Liver (tissue), 9 donors: ENCODE measurements around the gene CNGA3. TPM values are rescaled to one million over a fixed set of nuclear protein-coding genes. Genes with fewer than 3 reads are reported as not detected.

Experiments
- DNase-seq: peaks from one replicate; pipeline ENCODE4 v3.0.0-alpha.2; 2017; ENCODE audit warnings: low spot score
- H3K27ac ChIP-seq, 2 donors: one replicate each; pipeline ENCODE4 v1.7.0; 2013; ENCODE audit warnings: inconsistent platforms in 2 of 2, low read length in 2 of 2, control low read depth in 1 of 2, low read depth in 1 of 2, mild to moderate bottlenecking in 1 of 2
- H3K27me3 ChIP-seq, 4 donors: one replicate each; pipeline versions ENCODE4 v1.6.1 to v1.7.0; 2013; ENCODE audit warnings: low read length in 3 of 4, inconsistent platforms in 1 of 4, mild to moderate bottlenecking in 1 of 4, moderate library complexity in 1 of 4; ENCODE audit not compliant: control insufficient read depth in 4 of 4, insufficient read depth in 4 of 4
- H3K36me3 ChIP-seq, 4 donors: one replicate each; pipeline versions ENCODE4 v1.6.1 to v1.7.0; 2013; ENCODE audit warnings: low read length in 3 of 4, mild to moderate bottlenecking in 3 of 4, low read depth in 1 of 4, moderate library complexity in 1 of 4; ENCODE audit not compliant: control insufficient read depth in 4 of 4, insufficient read depth in 3 of 4
- H3K4me1 ChIP-seq, 4 donors: one replicate each; pipeline versions ENCODE4 v1.6.1 to v1.7.0; 2013; ENCODE audit warnings: low read length in 3 of 4, mild to moderate bottlenecking in 3 of 4, moderate library complexity in 1 of 4; ENCODE audit not compliant: control insufficient read depth in 4 of 4, insufficient read depth in 4 of 4
- H3K4me3 ChIP-seq, 3 donors: one replicate each; pipeline versions ENCODE4 v1.6.1 to v1.7.0; 2013; ENCODE audit warnings: low read length in 3 of 3, control low read depth in 1 of 3, low read depth in 1 of 3, mild to moderate bottlenecking in 1 of 3
- H3K9ac ChIP-seq, 2 donors: one replicate each; pipeline ENCODE4 v1.7.0; 2013; ENCODE audit warnings: low read length in 2 of 2, mild to moderate bottlenecking in 2 of 2, moderate library complexity in 2 of 2, control low read depth in 1 of 2, low read depth in 1 of 2
- H3K9me3 ChIP-seq, 4 donors: one replicate each; pipeline versions ENCODE4 v1.6.1 to v1.7.0; 2013; ENCODE audit warnings: low read length in 3 of 4; ENCODE audit not compliant: control insufficient read depth in 4 of 4
- ATF3 ChIP-seq: IDR thresholded peaks from 2 replicates; pipeline ENCODE4 v1.6.1; 2016; ENCODE audit warnings: antibody characterized with exemption
- CTCF ChIP-seq: fragments of 150-350 bp; IDR thresholded peaks from 2 replicates; pipeline ENCODE4 v1.5.1; 2017; ENCODE audit warnings: improper control_type of control experiment, low read depth, low read length; ENCODE audit not compliant: missing input control
- EGR1 ChIP-seq, 2 donors: IDR thresholded peaks; 2 replicates each; pipeline ENCODE4 v1.6.1; 2016 to 2018; ENCODE audit warnings: antibody characterized with exemption in 2 of 2, low read depth in 2 of 2
- FOXA1 ChIP-seq: IDR thresholded peaks from 2 replicates; pipeline ENCODE4 v1.6.1; 2016; ENCODE audit warnings: antibody characterized with exemption
- FOXA2 ChIP-seq: IDR thresholded peaks from 2 replicates; pipeline ENCODE4 v1.6.1; 2016; ENCODE audit warnings: antibody characterized with exemption
- GABPA ChIP-seq, 2 donors: IDR thresholded peaks in 1 of 2; conservative IDR thresholded peaks in 1 of 2; 2 replicates each; pipeline ENCODE4 v1.6.1; 2016; ENCODE audit warnings: antibody characterized with exemption in 2 of 2, mild to moderate bottlenecking in 1 of 2, moderate library complexity in 1 of 2
- HNF4A ChIP-seq, 2 donors: conservative IDR thresholded peaks; 2 replicates each; pipeline ENCODE4 v1.6.1; 2016; ENCODE audit warnings: antibody characterized with exemption in 2 of 2, mild to moderate bottlenecking in 2 of 2
- JUND ChIP-seq, 2 donors: IDR thresholded peaks; 2 replicates each; pipeline ENCODE4 v1.6.1; 2016; ENCODE audit warnings: antibody characterized with exemption in 2 of 2
- NR2F2 ChIP-seq: IDR thresholded peaks from 2 replicates; pipeline ENCODE4 v1.6.1; 2016; ENCODE audit warnings: antibody characterized with exemption
- RAD21 ChIP-seq, 2 donors: IDR thresholded peaks; 2 replicates each; pipeline ENCODE4 v1.6.1; 2016; ENCODE audit warnings: antibody characterized with exemption in 2 of 2, mild to moderate bottlenecking in 2 of 2
- REST ChIP-seq: IDR thresholded peaks from 2 replicates; pipeline ENCODE4 v1.6.1; 2016; ENCODE audit warnings: antibody characterized with exemption, mild to moderate bottlenecking
- RXRA ChIP-seq, 2 donors: IDR thresholded peaks; 2 replicates each; pipeline ENCODE4 v1.6.1; 2017 to 2018; ENCODE audit warnings: antibody characterized with exemption in 2 of 2, mild to moderate bottlenecking in 1 of 2
- SP1 ChIP-seq: IDR thresholded peaks from 2 replicates; pipeline ENCODE4 v1.6.1; 2018; ENCODE audit warnings: antibody characterized with exemption, mild to moderate bottlenecking
- TAF1 ChIP-seq: conservative IDR thresholded peaks from 2 replicates; pipeline ENCODE4 v1.6.1; 2016; ENCODE audit warnings: antibody characterized with exemption, mild to moderate bottlenecking
- YY1 ChIP-seq: IDR thresholded peaks from 2 replicates; pipeline ENCODE4 v1.6.1; 2016; ENCODE audit warnings: antibody characterized with exemption, mild to moderate bottlenecking
- ZBTB33 ChIP-seq: IDR thresholded peaks from 2 replicates; pipeline ENCODE4 v1.6.1; 2016; ENCODE audit warnings: antibody characterized with exemption
- WGBS: extraction: QIAGEN DNeasy Blood & Tissue Kit; methylation state at CpG from one replicate; pipeline ENCODE4 v1.1.7; 2013; 5-methylcytosine and 5-hydroxymethylcytosine counted together
- polyA plus RNA-seq, 2 donors: library from polyadenylated mRNA; stranded (reverse) in 1 of 2; unstranded in 1 of 2; fragments of 200-250 nt in 1 of 2; fragments of >200 nt in 1 of 2; fragmentation: Nextera tagmentation in 1 of 2; extraction: Ambion mirVana in 1 of 2; gene quantifications; one replicate each; pipeline versions ENCODE4 v1.2.1 to v1.2.3, GENCODE V29; 2013 to 2015
- total RNA-seq, 2 donors: library from RNA; depleted of rRNA; stranded (reverse); fragments of >200 nt; gene quantifications; one replicate each; pipeline ENCODE4 v1.2.3, GENCODE V29; 2014
- donor health status: healthy.
- donor health status: healthy.
- donor health status: healthy.
- donor health status: healthy.
- donor health status: healthy.

The CNGA3 gene
- total and polyA plus RNA-seq, 4 donors: not detected

GRCh38 chr2:98376301-98376910 lies 30.1 kb downstream of the CNGA3 start:
- Histone ChIP-seq H3K9ac (no peak overlapping the region), H3K9me3 (no peaks in the 10 kb centered on the region), H3K4me1 (no peaks in the 10 kb centered on the region), H3K4me3 (no peak overlapping the region), H3K27me3 (peaks cover 0 to 2% (median 0%) of the 10 kb centered on the region in 4 donors), H3K36me3 (no peaks in the 10 kb centered on the region), H3K27ac (no peak overlapping the region)
- TF ChIP-seq TAF1: no peak
- no peak for TF ChIP-seq SP1
- no peak for TF ChIP-seq ATF3
- no peak for TF ChIP-seq JUND (IDR thresholded peaks at IDR 0.05)
- TF ChIP-seq CTCF: no peak
- TF ChIP-seq EGR1 (IDR thresholded peaks at IDR 0.05; ENCODE audit: low read depth in 2 of 2): no peak
- no peak for TF ChIP-seq FOXA2
- TF ChIP-seq REST: no peak
- TF ChIP-seq FOXA1: no peak
- TF ChIP-seq NR2F2: no peak
- TF ChIP-seq RAD21 (IDR thresholded peaks at IDR 0.05): no peak
- TF ChIP-seq YY1: no peak
- TF ChIP-seq RXRA (IDR thresholded peaks at IDR 0.05): no peak
- TF ChIP-seq ZBTB33: no peak
- 83% methylated on average over 6 of the region's 6 CpGs for WGBS
- DNase-seq: no peak

GRCh38 chr2:98376996-98377395 lies 30.7 kb downstream of the CNGA3 start:
- Histone ChIP-seq H3K36me3 (no peaks in the 10 kb centered on the region), H3K27me3 (peaks cover 0 to 2% (median 0%) of the 10 kb centered on the region in 4 donors), H3K9me3 (no peaks in the 10 kb centered on the region), H3K4me3 (no peak overlapping the region), H3K27ac (no peak overlapping the region), H3K4me1 (no peaks in the 10 kb centered on the region), H3K9ac (no peak overlapping the region)
- TF ChIP-seq TAF1: no peak
- no peak for TF ChIP-seq ATF3
- TF ChIP-seq RAD21 (IDR thresholded peaks at IDR 0.05): no peak
- TF ChIP-seq EGR1 (IDR thresholded peaks at IDR 0.05; ENCODE audit: low read depth in 2 of 2): no peak
- no peak for TF ChIP-seq GABPA (IDR thresholded peaks at IDR 0.05 in 1 of 2, conservative IDR thresholded peaks at IDR 0.05 in 1 of 2)
- no peak for TF ChIP-seq CTCF
- no peak for TF ChIP-seq SP1
- no peak for TF ChIP-seq HNF4A (conservative IDR thresholded peaks at IDR 0.05)
- no peak for DNase-seq
- WGBS: 82% methylated on average over 8 of the region's 8 CpGs
